Activated naive CD8-positive, alpha-beta T cell treated with anti-CD3 and anti-CD28 coated beads for 36 hours (primary cell): ENCODE measurements around the gene IQCC. TPM values are rescaled to one million over a fixed set of nuclear protein-coding genes. Genes with fewer than 3 reads are reported as not detected.

ENCODE experiments used
- DNase-seq: peaks from one replicate; pipeline ENCODE4 v3.0.0; 2021
- H3K27ac Mint-ChIP-seq: one replicate; pipeline ENCODE4 v1.8.0; 2022; ENCODE audit warnings: mild to moderate bottlenecking, moderate library complexity, mixed read lengths
- H3K27me3 Mint-ChIP-seq: one replicate; pipeline ENCODE4 v1.8.0; 2022; ENCODE audit warnings: mild to moderate bottlenecking, mixed read lengths
- H3K36me3 Mint-ChIP-seq: one replicate; pipeline ENCODE4 v1.8.0; 2021; ENCODE audit warnings: mild to moderate bottlenecking, mixed read lengths
- H3K4me1 Mint-ChIP-seq: one replicate; pipeline ENCODE4 v1.8.0; 2021; ENCODE audit warnings: mixed read lengths
- H3K4me3 Mint-ChIP-seq: one replicate; pipeline ENCODE4 v1.8.0; 2022; ENCODE audit warnings: mild to moderate bottlenecking, moderate library complexity, mixed read lengths
- H3K9me3 Mint-ChIP-seq: one replicate; pipeline ENCODE4 v1.8.0; 2022; ENCODE audit warnings: mixed read lengths
- total RNA-seq, 2 experiments: library from RNA; stranded (reverse); gene quantifications; one replicate each; pipeline ENCODE4 v1.2.3, GENCODE V29; 2021

Gene IQCC
- total RNA-seq, 2 experiments from 2014 or later = 4.8 to 5.0 TPM

- Mint-ChIP-seq H3K4me3 (no peak overlapping the region), H3K27me3 (no peaks in the 10 kb centered on the region), H3K9me3 (no peaks in the 10 kb centered on the region), H3K4me1 (peaks cover 54% of the 10 kb centered on the region), H3K27ac (no peak overlapping the region), H3K36me3 (peaks cover 66% of the 10 kb centered on the region)
- DNase-seq = no peak
Measured at GRCh38 chr1:32184650-32185049, 20.8 kb upstream of the IQCC start.

GRCh38 chr1:32186077-32186476, 19.4 kb upstream of the IQCC start:
- Mint-ChIP-seq H3K36me3 (peaks cover 59% of the 10 kb centered on the region), H3K27me3 (no peaks in the 10 kb centered on the region), H3K4me3 (peak overlapping the region; percentile 30), H3K9me3 (no peaks in the 10 kb centered on the region), H3K27ac (peak overlapping the region; percentile 85), H3K4me1 (peaks cover 47% of the 10 kb centered on the region)
- DNase-seq = no peak

- Mint-ChIP-seq H3K9me3 (no peaks in the 10 kb centered on the region), H3K4me1 (peaks cover 43% of the 10 kb centered on the region), H3K4me3 (peak overlapping the region; percentile 30), H3K36me3 (peaks cover 58% of the 10 kb centered on the region), H3K27ac (peak overlapping the region; percentile 85), H3K27me3 (no peaks in the 10 kb centered on the region)
- no peak for DNase-seq
Measured at GRCh38 chr1:32186491-32186890, 19.0 kb upstream of the IQCC start.

- Mint-ChIP-seq H3K4me1 (peaks cover 36% of the 10 kb centered on the region), H3K27me3 (no peaks in the 10 kb centered on the region), H3K9me3 (no peaks in the 10 kb centered on the region), H3K36me3 (peaks cover 58% of the 10 kb centered on the region), H3K27ac (no peak overlapping the region), H3K4me3 (no peak overlapping the region)
- no peak for DNase-seq
Measured at GRCh38 chr1:32187850-32188249, 17.6 kb upstream of the IQCC start.

- Mint-ChIP-seq H3K27ac (no peak overlapping the region), H3K4me1 (peaks cover 34% of the 10 kb centered on the region), H3K9me3 (no peaks in the 10 kb centered on the region), H3K4me3 (no peak overlapping the region), H3K36me3 (peaks cover 54% of the 10 kb centered on the region), H3K27me3 (no peaks in the 10 kb centered on the region)
- DNase-seq = no peak
Measured at GRCh38 chr1:32192220-32192948, 13.1 kb upstream of the IQCC start.

- H3K4me3 Mint-ChIP-seq = no peak overlapping the region
- no peak for DNase-seq
- no peaks in the 10 kb centered on the region for H3K27me3 Mint-ChIP-seq
- H3K4me1 Mint-ChIP-seq = peaks cover 36% of the 10 kb centered on the region
- no peak overlapping the region for H3K27ac Mint-ChIP-seq
- no peaks in the 10 kb centered on the region for H3K9me3 Mint-ChIP-seq
- peaks cover 50% of the 10 kb centered on the region for H3K36me3 Mint-ChIP-seq
Measured at GRCh38 chr1:32194984-32195383, 10.5 kb upstream of the IQCC start.

- H3K4me3 Mint-ChIP-seq = no peak overlapping the region
- peaks cover 40% of the 10 kb centered on the region for H3K4me1 Mint-ChIP-seq
- no peaks in the 10 kb centered on the region for H3K27me3 Mint-ChIP-seq
- H3K9me3 Mint-ChIP-seq = no peaks in the 10 kb centered on the region
- peaks cover 48% of the 10 kb centered on the region for H3K36me3 Mint-ChIP-seq
- H3K27ac Mint-ChIP-seq = no peak overlapping the region
- DNase-seq = no peak
Measured at GRCh38 chr1:32195531-32195930, 9.9 kb upstream of the IQCC start.

GRCh38 chr1:32195972-32196823, 9.3 kb upstream of the IQCC start:
- peaks cover 48% of the 10 kb centered on the region for H3K36me3 Mint-ChIP-seq

GRCh38 chr1:32197074-32197473, 8.4 kb upstream of the IQCC start:
- no peak for DNase-seq
- H3K4me1 Mint-ChIP-seq = peaks cover 44% of the 10 kb centered on the region
- peak overlapping the region; percentile 59 for H3K27ac Mint-ChIP-seq
- no peak overlapping the region for H3K4me3 Mint-ChIP-seq
- no peaks in the 10 kb centered on the region for H3K27me3 Mint-ChIP-seq
- H3K9me3 Mint-ChIP-seq = no peaks in the 10 kb centered on the region
- H3K36me3 Mint-ChIP-seq = peaks cover 39% of the 10 kb centered on the region

More at GRCh38 chr1:32195972-32196823, 9.3 kb upstream of the IQCC start:
- H3K9me3 Mint-ChIP-seq = no peaks in the 10 kb centered on the region
- no peaks in the 10 kb centered on the region for H3K27me3 Mint-ChIP-seq
- peak overlapping the region; percentile 4 for H3K27ac Mint-ChIP-seq
- no peak for DNase-seq
- H3K4me3 Mint-ChIP-seq = no peak overlapping the region
- peaks cover 40% of the 10 kb centered on the region for H3K4me1 Mint-ChIP-seq

- no peak for DNase-seq
- peaks cover 49% of the 10 kb centered on the region for H3K4me1 Mint-ChIP-seq
- no peak overlapping the region for H3K4me3 Mint-ChIP-seq
- H3K36me3 Mint-ChIP-seq = peaks cover 36% of the 10 kb centered on the region
- H3K9me3 Mint-ChIP-seq = no peaks in the 10 kb centered on the region
- no peak overlapping the region for H3K27ac Mint-ChIP-seq
- no peaks in the 10 kb centered on the region for H3K27me3 Mint-ChIP-seq
Measured at GRCh38 chr1:32197837-32198236, 7.6 kb upstream of the IQCC start.

GRCh38 chr1:32198237-32199042, 7.0 kb upstream of the IQCC start:
- Mint-ChIP-seq H3K4me1 (peaks cover 52% of the 10 kb centered on the region), H3K36me3 (peaks cover 32% of the 10 kb centered on the region), H3K27ac (peak overlapping the region; percentile 56), H3K9me3 (no peaks in the 10 kb centered on the region), H3K4me3 (no peak overlapping the region), H3K27me3 (no peaks in the 10 kb centered on the region)
- DNase-seq = no peak

GRCh38 chr1:32199043-32199716, 6.3 kb upstream of the IQCC start:
- no peak for DNase-seq
- peak overlapping the region; percentile 27 for H3K27ac Mint-ChIP-seq
- H3K4me3 Mint-ChIP-seq = no peak overlapping the region

GRCh38 chr1:32199717-32200072, 5.8 kb upstream of the IQCC start:
- Mint-ChIP-seq H3K36me3 (peaks cover 26% of the 10 kb centered on the region), H3K9me3 (no peaks in the 10 kb centered on the region), H3K4me1 (peaks cover 46% of the 10 kb centered on the region), H3K4me3 (peak overlapping the region; percentile 83), H3K27me3 (no peaks in the 10 kb centered on the region), H3K27ac (peak overlapping the region; percentile 94)
- no peak for DNase-seq

More at GRCh38 chr1:32199043-32199716, 6.3 kb upstream of the IQCC start:
- Mint-ChIP-seq H3K4me1 (peaks cover 48% of the 10 kb centered on the region), H3K27me3 (no peaks in the 10 kb centered on the region), H3K9me3 (no peaks in the 10 kb centered on the region), H3K36me3 (peaks cover 29% of the 10 kb centered on the region)

- DNase-seq = peak; percentile 68
- Mint-ChIP-seq H3K27me3 (no peaks in the 10 kb centered on the region), H3K4me1 (peaks cover 45% of the 10 kb centered on the region), H3K4me3 (peak within 1 kb of the TSS; percentile 83), H3K27ac (peak within 1 kb of the TSS; percentile 94), H3K9me3 (no peaks in the 10 kb centered on the region), H3K36me3 (peaks cover 26% of the 10 kb centered on the region)
Measured at GRCh38 chr1:32200226-32201010, 5.1 kb upstream of the IQCC start, which contains the start of gene CCDC28B. Gene CCDC28B, plus strand, starts transcription at chr1:32200595. Its CDS starts 1,341 bp downstream, at chr1:32201936.
